Measurements from ENCODE around the gene DHX36. TPM values are rescaled to one million over a fixed set of nuclear protein-coding genes. Genes with fewer than 3 reads are reported as not detected.

DHX36 gene
- total RNA-seq, 1 experiment from 2014 or later, result 34.5 TPM

DNA sequence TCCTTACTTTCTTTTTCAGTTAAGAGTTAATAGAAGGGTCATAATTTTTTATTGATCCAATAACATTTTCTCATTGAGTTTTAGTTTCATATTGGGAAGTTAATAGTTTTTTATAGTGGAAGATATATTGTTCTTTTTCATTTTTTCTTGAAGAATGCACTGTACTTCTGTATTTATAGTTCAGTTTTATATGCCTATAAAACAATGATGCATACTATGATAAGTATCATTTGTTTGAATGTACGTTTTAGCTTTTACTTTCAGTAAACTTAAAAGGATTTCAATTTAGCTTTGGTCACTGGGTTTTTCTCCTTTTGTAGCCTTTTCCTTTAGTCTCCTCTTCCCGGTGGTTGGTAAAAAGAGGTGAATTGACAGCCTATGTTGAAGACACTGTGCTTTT lies 98.8 kb downstream of the DHX36 start:
- Histone ChIP-seq H3K9me3 (ENCODE audit: low read length) (no peaks in the 10 kb centered on the region), H3K36me3 (ENCODE audit: low read depth, low read length) (no peaks in the 10 kb centered on the region), H3K27ac (ENCODE audit: low read length) (no peak overlapping the region), H2AFZ (ENCODE audit: low read length) (no peak overlapping the region), H4K20me1 (ENCODE audit: low read length) (no peaks in the 10 kb centered on the region), H3K27me3 (ENCODE audit: low read length) (no peaks in the 10 kb centered on the region), H3F3A (ENCODE audit: low read length, unreplicated experiment) (no peaks in the 10 kb centered on the region), H3K9ac (ENCODE audit: low read length) (no peak overlapping the region), H3K4me1 (ENCODE audit: insufficient read depth, low read length) (peaks cover 13% of the 10 kb centered on the region), H3K4me3 (ENCODE audit: low read length) (no peak overlapping the region), H3K79me2 (ENCODE audit: low read length) (no peaks in the 10 kb centered on the region), H3K9me2 (replicated peaks; ENCODE audit: low read length) (no peaks in the 10 kb centered on the region), H3K4me2 (ENCODE audit: low read length) (peak overlapping the region; percentile 17; the same call in 1 of the 2 replicates)
- BruUV-seq (replicated peaks), result no TSS peak
- intact Hi-C loops (cut with micrococcal nuclease), result no loop called here
- ChIA-PET POLR2A (ENCODE audit: unreplicated experiment) (no interaction called here), CTCF (interaction anchor here (0.5 to 0.6 kb wide), 2 partner anchors 127 to 965 kb away, joined by 3 to 4 read pairs; no protein-coding TSS in a partner anchor)
- ATAC-seq (peak; percentile 75), DNase-seq (peak; percentile 39)
- no peak for TF ChIP-seq EZH2phosphoT487 (IDR thresholded peaks at IDR 0.05; ENCODE audit: borderline replicate concordance, low read length)
- TF ChIP-seq EZH2 (IDR thresholded peaks at IDR 0.05; ENCODE audit: low read length, unreplicated experiment), result no peak
- TF ChIP-seq, protein P1, sequence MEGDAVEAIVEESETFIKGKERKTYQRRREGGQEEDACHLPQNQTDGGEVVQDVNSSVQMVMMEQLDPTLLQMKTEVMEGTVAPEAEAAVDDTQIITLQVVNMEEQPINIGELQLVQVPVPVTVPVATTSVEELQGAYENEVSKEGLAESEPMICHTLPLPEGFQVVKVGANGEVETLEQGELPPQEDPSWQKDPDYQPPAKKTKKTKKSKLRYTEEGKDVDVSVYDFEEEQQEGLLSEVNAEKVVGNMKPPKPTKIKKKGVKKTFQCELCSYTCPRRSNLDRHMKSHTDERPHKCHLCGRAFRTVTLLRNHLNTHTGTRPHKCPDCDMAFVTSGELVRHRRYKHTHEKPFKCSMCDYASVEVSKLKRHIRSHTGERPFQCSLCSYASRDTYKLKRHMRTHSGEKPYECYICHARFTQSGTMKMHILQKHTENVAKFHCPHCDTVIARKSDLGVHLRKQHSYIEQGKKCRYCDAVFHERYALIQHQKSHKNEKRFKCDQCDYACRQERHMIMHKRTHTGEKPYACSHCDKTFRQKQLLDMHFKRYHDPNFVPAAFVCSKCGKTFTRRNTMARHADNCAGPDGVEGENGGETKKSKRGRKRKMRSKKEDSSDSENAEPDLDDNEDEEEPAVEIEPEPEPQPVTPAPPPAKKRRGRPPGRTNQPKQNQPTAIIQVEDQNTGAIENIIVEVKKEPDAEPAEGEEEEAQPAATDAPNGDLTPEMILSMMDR (conservative IDR thresholded peaks at IDR 0.05; ENCODE audit: low read depth, low read length), result no peak

DNA sequence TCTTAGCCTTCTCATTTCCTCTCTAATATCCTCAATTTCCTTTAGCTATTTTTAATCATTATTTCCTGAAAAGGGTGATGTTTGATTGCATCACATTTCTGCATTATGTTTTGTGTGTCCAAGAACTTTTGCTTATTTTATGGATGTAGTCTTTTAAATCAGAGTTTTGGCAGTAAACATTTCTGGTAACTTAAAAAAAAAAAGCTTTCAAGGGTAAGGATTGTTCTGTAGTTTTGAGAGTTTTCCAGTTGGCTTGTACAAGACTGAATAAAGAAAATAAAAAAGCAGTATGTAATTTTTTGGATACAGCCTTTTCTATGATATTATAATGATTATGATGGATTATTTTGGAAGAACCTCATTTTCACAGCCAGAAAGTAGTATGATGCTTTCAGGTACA lies 99.4 kb downstream of the DHX36 start:
- H3K9me2 ChIP-seq (replicated peaks; ENCODE audit: low read length), result no peaks in the 10 kb centered on the region
- intact Hi-C loops (cut with micrococcal nuclease), result no loop called here
- TF ChIP-seq EZH2 (IDR thresholded peaks at IDR 0.05; ENCODE audit: low read length, unreplicated experiment) (no peak), EZH2phosphoT487 (IDR thresholded peaks at IDR 0.05; ENCODE audit: borderline replicate concordance, low read length) (no peak)
- TF ChIP-seq, protein P1 (conservative IDR thresholded peaks at IDR 0.05; ENCODE audit: low read depth, low read length), result no peak
- no peaks in the 10 kb centered on the region for H3K36me3 ChIP-seq (ENCODE audit: low read depth, low read length)
- no TSS peak for BruUV-seq (replicated peaks)
- POLR2A ChIA-PET (ENCODE audit: unreplicated experiment), result no interaction called here
- peaks cover 13% of the 10 kb centered on the region for H3K4me1 ChIP-seq (ENCODE audit: insufficient read depth, low read length)
- no peaks in the 10 kb centered on the region for H3F3A ChIP-seq (ENCODE audit: low read length, unreplicated experiment)
- H3K27me3 ChIP-seq (ENCODE audit: low read length), result no peaks in the 10 kb centered on the region
- DNase-seq (no peak), ATAC-seq (no peak)
- no peak overlapping the region for H3K27ac ChIP-seq (ENCODE audit: low read length)
- no peaks in the 10 kb centered on the region for H3K79me2 ChIP-seq (ENCODE audit: low read length)
- H4K20me1 ChIP-seq (ENCODE audit: low read length), result no peaks in the 10 kb centered on the region
- H2AFZ ChIP-seq (ENCODE audit: low read length), result no peak overlapping the region
- H3K4me2 ChIP-seq (ENCODE audit: low read length), result 0 out of 2 replicates have a peak overlapping the region, but pooled peaks have one; percentile 17
- H3K9me3 ChIP-seq (ENCODE audit: low read length), result no peaks in the 10 kb centered on the region
- H3K4me3 ChIP-seq (ENCODE audit: low read length), result no peak overlapping the region
- CTCF ChIA-PET, result interaction anchor here (0.5 kb wide), 1 partner anchor 965 kb away, joined by 4 read pairs; no protein-coding TSS in a partner anchor
- H3K9ac ChIP-seq (ENCODE audit: low read length), result no peak overlapping the region

DNA sequence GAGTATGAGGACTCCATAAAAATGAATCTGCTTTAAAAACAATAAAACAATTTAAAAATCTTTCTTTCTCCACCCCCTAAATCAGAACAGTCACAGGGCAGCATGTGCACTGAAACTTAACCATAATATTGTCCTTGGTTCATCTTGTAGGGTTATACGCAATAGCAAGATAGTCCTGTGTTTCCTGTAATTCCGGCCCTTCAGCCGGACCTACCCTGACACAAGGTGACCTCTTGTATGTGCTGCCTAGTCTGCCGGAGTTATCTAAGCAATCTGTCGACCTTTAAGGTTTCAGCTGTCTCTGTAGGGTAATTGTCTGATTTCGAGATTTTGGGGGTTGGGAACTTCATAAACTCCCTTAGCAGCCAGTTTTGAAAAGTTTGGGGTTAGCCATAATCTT lies 99.9 kb downstream of the DHX36 start:
- TF ChIP-seq EZH2 (IDR thresholded peaks at IDR 0.05; ENCODE audit: low read length, unreplicated experiment) (no peak), EZH2phosphoT487 (IDR thresholded peaks at IDR 0.05; ENCODE audit: borderline replicate concordance, low read length) (no peak)
- TF ChIP-seq, protein P1 (conservative IDR thresholded peaks at IDR 0.05; ENCODE audit: low read depth, low read length), result no peak
- H3K9me2 ChIP-seq (replicated peaks; ENCODE audit: low read length), result no peaks in the 10 kb centered on the region
- POLR2A ChIA-PET (ENCODE audit: unreplicated experiment), result no interaction called here
- H3F3A ChIP-seq (ENCODE audit: low read length, unreplicated experiment), result no peaks in the 10 kb centered on the region
- no peak overlapping the region for H3K27ac ChIP-seq (ENCODE audit: low read length)
- no peaks in the 10 kb centered on the region for H3K9me3 ChIP-seq (ENCODE audit: low read length)
- no peak overlapping the region for H2AFZ ChIP-seq (ENCODE audit: low read length)
- H3K79me2 ChIP-seq (ENCODE audit: low read length), result no peaks in the 10 kb centered on the region
- no peaks in the 10 kb centered on the region for H4K20me1 ChIP-seq (ENCODE audit: low read length)
- intact Hi-C loops (cut with micrococcal nuclease), result no loop called here
- H3K9ac ChIP-seq (ENCODE audit: low read length), result no peak overlapping the region
- no peak for ATAC-seq
- no TSS peak for BruUV-seq (replicated peaks)
- no peaks in the 10 kb centered on the region for H3K36me3 ChIP-seq (ENCODE audit: low read depth, low read length)
- H3K27me3 ChIP-seq (ENCODE audit: low read length), result no peaks in the 10 kb centered on the region
- CTCF ChIA-PET, result no interaction called here
- no peak overlapping the region for H3K4me2 ChIP-seq (ENCODE audit: low read length)
- peaks cover 13% of the 10 kb centered on the region for H3K4me1 ChIP-seq (ENCODE audit: insufficient read depth, low read length)
- no peak overlapping the region for H3K4me3 ChIP-seq (ENCODE audit: low read length)
- no peak for DNase-seq
